ENCODE measurements around the gene MEIOB.

The MEIOB gene

GRCh38 chr16:1791256-1791942 lies 80.6 kb downstream of the MEIOB start:
- no peak overlapping the region for H3K4me3 ChIP-seq (ENCODE audit: low read depth, low read length)
- no peak for TF ChIP-seq CTCF (IDR thresholded peaks at IDR 0.05; ENCODE audit: control insufficient read depth, extremely low read depth, insufficient read depth)
- no peak for DNase-seq (ENCODE audit: low read depth)

GRCh38 chr16:1790611-1791255 lies 81.2 kb downstream of the MEIOB start:
- no peak overlapping the region for H3K4me3 ChIP-seq (ENCODE audit: low read depth, low read length)
- DNase-seq (ENCODE audit: low read depth): no peak
- TF ChIP-seq CTCF (IDR thresholded peaks at IDR 0.05; ENCODE audit: control insufficient read depth, extremely low read depth, insufficient read depth): no peak

DNA sequence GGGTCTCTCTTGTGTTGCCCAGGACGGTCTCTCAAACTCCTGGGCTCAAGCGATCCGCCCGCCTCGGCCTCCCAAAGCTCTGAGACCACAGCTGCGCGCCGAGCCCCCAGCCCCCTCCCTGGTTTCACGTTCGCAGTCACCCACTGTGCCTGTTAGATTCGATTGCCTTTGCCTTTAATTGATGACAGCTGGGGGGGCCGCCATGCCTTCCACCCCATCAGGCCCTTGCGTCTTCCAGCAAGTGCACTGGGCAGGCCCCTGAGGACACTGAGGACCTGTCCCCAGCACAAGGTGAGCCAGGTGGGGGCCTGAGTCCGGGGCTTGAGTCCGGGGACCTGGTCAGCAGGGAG lies 81.7 kb downstream of the MEIOB start:
- no peak for DNase-seq (ENCODE audit: low read depth)
- TF ChIP-seq CTCF (IDR thresholded peaks at IDR 0.05; ENCODE audit: control insufficient read depth, extremely low read depth, insufficient read depth): no peak
- H3K4me3 ChIP-seq (ENCODE audit: low read depth, low read length): no peak overlapping the region

GRCh38 chr16:1789643-1790045 lies 82.3 kb downstream of the MEIOB start:
- TF ChIP-seq CTCF (IDR thresholded peaks at IDR 0.05; ENCODE audit: control insufficient read depth, extremely low read depth, insufficient read depth): no peak
- H3K4me3 ChIP-seq (ENCODE audit: low read depth, low read length): no peak overlapping the region

GRCh38 chr16:1788708-1789100 lies 83.3 kb downstream of the MEIOB start:
- no peak for DNase-seq (ENCODE audit: low read depth)
- TF ChIP-seq CTCF (IDR thresholded peaks at IDR 0.05; ENCODE audit: control insufficient read depth, extremely low read depth, insufficient read depth): no peak
- H3K4me3 ChIP-seq (ENCODE audit: low read depth, low read length): no peak overlapping the region

More at GRCh38 chr16:1789643-1790045, 82.3 kb downstream of the MEIOB start:
- no peak for DNase-seq (ENCODE audit: low read depth)

DNA sequence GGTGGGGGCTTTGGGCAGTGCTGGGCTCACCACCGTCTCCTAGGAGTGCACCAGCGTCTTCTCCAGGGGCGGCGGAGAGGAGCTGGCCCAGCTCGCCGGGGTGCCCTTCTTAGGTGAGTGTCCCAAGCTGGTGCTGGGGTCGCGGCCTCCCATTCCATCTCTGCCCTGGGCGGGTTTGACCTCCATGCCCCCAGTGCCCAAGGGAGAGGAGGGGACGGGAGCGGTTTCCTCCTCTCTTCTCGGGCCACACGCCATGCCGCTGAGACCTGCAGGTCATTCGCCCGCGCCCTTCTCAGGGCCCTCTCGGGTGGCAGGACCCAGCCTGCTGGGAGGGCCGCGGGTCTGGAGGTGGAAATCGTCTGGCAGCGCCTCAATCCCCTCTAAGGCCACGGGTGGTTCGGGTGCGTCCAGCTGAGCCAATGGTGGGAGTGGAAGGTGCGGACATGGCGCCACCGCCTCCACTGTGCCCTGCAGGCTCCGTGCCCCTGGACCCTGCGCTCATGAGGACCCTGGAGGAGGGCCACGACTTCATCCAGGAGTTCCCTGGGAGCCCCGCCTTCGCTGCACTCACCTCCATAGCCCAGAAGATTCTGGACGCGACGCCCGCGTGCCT lies 83.8 kb downstream of the MEIOB start:
- no peak for DNase-seq (ENCODE audit: low read depth)
- no peak for TF ChIP-seq CTCF (IDR thresholded peaks at IDR 0.05; ENCODE audit: control insufficient read depth, extremely low read depth, insufficient read depth)
- H3K4me3 ChIP-seq (ENCODE audit: low read depth, low read length): no peak overlapping the region

Data from LNCaP clone FGC (cell line).